Activated T-helper 1 cell treated with Interleukin-2 at 50 U/mL for 16 hours (primary cell): ENCODE data around the gene PSMC3.

ENCODE experiments used
- DNase-seq: peaks from one replicate; pipeline ENCODE4 v3.0.0-alpha.2; 2020; ENCODE audit warnings: low read depth

PSMC3 gene

GRCh38 chr11:47375546-47376085 lies 50.6 kb downstream of the PSMC3 start:
- no peak for DNase-seq

GRCh38 chr11:47375020-47375419 lies 51.2 kb downstream of the PSMC3 start:
- no peak for DNase-seq

GRCh38 chr11:47374720-47375019 lies 51.6 kb downstream of the PSMC3 start:
- no peak for DNase-seq

GRCh38 chr11:47373876-47374719 lies 52.1 kb downstream of the PSMC3 start:
- peak; percentile 77 for DNase-seq

GRCh38 chr11:47372422-47372821 lies 53.8 kb downstream of the PSMC3 start:
- DNase-seq: no peak

GRCh38 chr11:47369676-47370075 lies 56.6 kb downstream of the PSMC3 start:
- no peak for DNase-seq
